Measurements from ENCODE around the gene PROSER3.
"Not testable (repeated sequence)": the region's sequence is repeated elsewhere in the genome, so short reads cannot be mapped to it uniquely, and the experiment has no call there.

Gene PROSER3

GRCh38 chr19:35795564-35795963 lies 37.6 kb downstream of the PROSER3 start:
- not testable (repeated sequence) for DNase-seq

- no peak for DNase-seq
Measured at GRCh38 chr19:35796645-35797542, 38.9 kb downstream of the PROSER3 start.

- DNase-seq: no peak
Measured at GRCh38 chr19:35797663-35798062, 39.7 kb downstream of the PROSER3 start.

GRCh38 chr19:35801828-35802227 lies 43.9 kb downstream of the PROSER3 start:
- DNase-seq: no peak

- DNase-seq: no peak
Measured at GRCh38 chr19:35805526-35806102, 47.6 kb downstream of the PROSER3 start.

- no peak for DNase-seq
Measured at GRCh38 chr19:35806597-35806996, 48.6 kb downstream of the PROSER3 start.

- no peak for DNase-seq
Measured at GRCh38 chr19:35807633-35808032, 49.7 kb downstream of the PROSER3 start.

GRCh38 chr19:35811317-35812219 lies 53.6 kb downstream of the PROSER3 start:
- DNase-seq: no peak

- no peak for DNase-seq
Measured at GRCh38 chr19:35812220-35813042, 54.5 kb downstream of the PROSER3 start, which contains the start of gene PRODH2. PRODH2 (minus strand) TSS chr19:35812845; CDS start chr19:35812805, 40 bp downstream.

GRCh38 chr19:35813043-35813890 lies 55.3 kb downstream of the PROSER3 start:
- DNase-seq: no peak

- no peak for DNase-seq
Measured at GRCh38 chr19:35816262-35816661, 58.3 kb downstream of the PROSER3 start.

GRCh38 chr19:35816846-35817245 lies 58.9 kb downstream of the PROSER3 start:
- no peak for DNase-seq

- no peak for DNase-seq
Measured at GRCh38 chr19:35818445-35818844, 60.5 kb downstream of the PROSER3 start.

All from islet precursor cell (in vitro differentiated cells).